ENCODE data around the gene SF1. TPM values are rescaled to one million over a fixed set of nuclear protein-coding genes. Genes with fewer than 3 reads are reported as not detected.

Gene SF1
- total and polyA plus RNA-seq, 4 donors: 76.2 to 213 (median 147) TPM

DNA sequence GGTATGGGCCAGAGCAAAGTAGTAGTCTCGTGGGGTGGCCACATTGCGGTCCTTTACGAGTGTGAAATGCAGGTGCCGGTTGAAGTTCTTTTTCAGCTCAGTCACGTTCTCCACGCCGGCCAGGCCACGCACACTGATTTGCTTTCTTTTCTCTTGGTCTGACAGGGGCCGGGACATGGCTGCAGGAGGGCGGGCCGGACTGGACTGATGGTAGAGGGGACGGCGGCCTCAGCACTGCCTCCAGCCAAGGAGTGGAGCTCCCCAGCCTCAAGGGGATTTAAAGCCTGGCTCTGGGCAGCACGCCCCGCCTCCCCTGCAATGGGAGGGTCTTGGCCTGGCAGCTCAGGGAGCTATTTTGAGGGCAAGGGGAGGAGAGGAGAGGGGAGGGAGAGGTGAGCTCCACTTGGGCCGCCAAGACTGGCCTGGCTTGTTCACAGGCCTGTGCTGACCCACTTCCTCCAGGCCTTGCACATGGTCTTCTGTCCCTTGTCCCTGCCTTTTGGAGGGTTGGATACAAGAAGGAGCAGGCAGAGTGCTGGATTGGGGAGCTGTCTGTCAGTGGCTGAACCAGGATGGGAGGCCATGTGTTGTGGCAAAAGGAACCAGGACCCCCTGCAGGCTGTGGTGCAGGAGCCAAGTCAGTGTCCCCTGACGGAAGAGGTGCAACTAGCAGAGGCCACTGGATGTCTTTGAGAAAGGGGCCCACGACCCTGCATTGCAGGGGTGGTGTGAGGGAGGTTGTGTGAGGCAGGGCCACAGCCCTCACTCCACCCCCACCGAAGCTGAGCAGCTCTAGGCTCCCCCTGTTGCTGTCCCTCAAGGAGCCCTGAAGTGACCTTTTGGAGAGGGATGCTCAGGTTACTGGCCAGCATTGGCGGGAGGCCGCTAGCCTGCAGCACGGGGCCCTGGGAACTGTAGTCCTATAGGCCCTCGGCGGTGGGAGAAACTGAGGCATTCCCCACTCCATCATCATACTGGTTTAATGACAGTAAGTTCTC, 18.3 kb downstream of the SF1 start, which contains the start of gene PYGM:
Gene PYGM (minus strand): TSS at position 253 of the 998 bp plus-strand sequence. CDS start 76 bp downstream, at position 177.
- no peaks in the 10 kb centered on the region for H3K9me3 ChIP-seq (ENCODE audit: control insufficient read depth in 4 of 4, insufficient read depth in 3 of 4, low read length in 3 of 4)
- peak within 1 kb of the TSS; percentile 26 to 55 for H3K27ac ChIP-seq (ENCODE audit: low read depth in 1 of 2, low read length in 1 of 2)
- WGBS, 2 donors: 58 to 72% methylated on average over 23 to 24 of the region's 24 CpGs
- peak; percentile 36 for ATAC-seq (ENCODE audit: insufficient read depth, low FRiP score)
- H3K27me3 ChIP-seq (ENCODE audit: control insufficient read depth in 3 of 3, insufficient read depth in 3 of 3, low read length in 2 of 3): no peaks in the 10 kb centered on the region
- H3K36me3 ChIP-seq (ENCODE audit: control insufficient read depth in 4 of 4, insufficient read depth in 4 of 4, low read length in 4 of 4): peaks cover 12 to 27% (median 16%) of the 10 kb centered on the region in 4 donors
- H3K9ac ChIP-seq (ENCODE audit: insufficient read depth in 1 of 2, low read length in 2 of 2): no peak within 1 kb of the TSS
- TF ChIP-seq, protein P1, sequence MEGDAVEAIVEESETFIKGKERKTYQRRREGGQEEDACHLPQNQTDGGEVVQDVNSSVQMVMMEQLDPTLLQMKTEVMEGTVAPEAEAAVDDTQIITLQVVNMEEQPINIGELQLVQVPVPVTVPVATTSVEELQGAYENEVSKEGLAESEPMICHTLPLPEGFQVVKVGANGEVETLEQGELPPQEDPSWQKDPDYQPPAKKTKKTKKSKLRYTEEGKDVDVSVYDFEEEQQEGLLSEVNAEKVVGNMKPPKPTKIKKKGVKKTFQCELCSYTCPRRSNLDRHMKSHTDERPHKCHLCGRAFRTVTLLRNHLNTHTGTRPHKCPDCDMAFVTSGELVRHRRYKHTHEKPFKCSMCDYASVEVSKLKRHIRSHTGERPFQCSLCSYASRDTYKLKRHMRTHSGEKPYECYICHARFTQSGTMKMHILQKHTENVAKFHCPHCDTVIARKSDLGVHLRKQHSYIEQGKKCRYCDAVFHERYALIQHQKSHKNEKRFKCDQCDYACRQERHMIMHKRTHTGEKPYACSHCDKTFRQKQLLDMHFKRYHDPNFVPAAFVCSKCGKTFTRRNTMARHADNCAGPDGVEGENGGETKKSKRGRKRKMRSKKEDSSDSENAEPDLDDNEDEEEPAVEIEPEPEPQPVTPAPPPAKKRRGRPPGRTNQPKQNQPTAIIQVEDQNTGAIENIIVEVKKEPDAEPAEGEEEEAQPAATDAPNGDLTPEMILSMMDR (IDR thresholded peaks at IDR 0.05; ENCODE audit: control extremely low read depth, extremely low read depth): no peak
- no peak within 1 kb of the TSS for H3K4me3 ChIP-seq
- peaks cover 0 to 17% (median 8%) of the 10 kb centered on the region in 5 donors for H3K4me1 ChIP-seq (ENCODE audit: control insufficient read depth in 5 of 5, insufficient read depth in 5 of 5, low read length in 5 of 5)
- peak; percentile 79 to 88 (median 80) for DNase-seq

DNA sequence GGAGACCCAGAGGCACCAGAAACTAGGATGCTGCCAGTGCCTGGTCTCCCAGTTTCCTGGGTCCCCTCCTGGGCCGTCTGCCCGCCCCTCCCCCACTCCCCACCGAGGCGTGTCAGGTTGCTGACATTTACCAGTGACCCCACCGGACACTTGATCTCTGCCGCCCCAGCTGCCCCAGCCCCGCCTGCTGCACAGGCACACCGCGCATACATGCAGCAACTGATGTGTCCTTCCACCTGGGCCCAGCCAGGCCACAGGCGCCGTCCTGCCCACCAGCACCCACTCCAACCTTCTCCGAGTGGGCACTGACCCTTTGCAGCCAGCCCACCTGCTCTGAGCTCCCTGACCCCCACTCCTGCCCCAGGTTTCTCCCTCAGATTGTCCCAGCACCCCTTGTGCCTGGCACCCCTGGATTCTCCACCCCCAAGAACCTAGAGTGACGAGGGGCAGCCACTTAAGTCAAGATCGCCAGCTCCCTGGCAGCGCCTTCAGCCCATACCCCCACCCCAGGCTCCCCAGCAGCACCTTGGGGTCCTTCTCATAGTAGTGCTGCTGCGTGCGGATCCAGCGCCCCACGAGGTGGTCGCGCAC, 19.1 kb downstream of the SF1 start:
- Histone ChIP-seq H3K27me3 (ENCODE audit: control insufficient read depth in 3 of 3, insufficient read depth in 3 of 3, low read length in 2 of 3) (no peaks in the 10 kb centered on the region), H3K9me3 (ENCODE audit: control insufficient read depth in 4 of 4, insufficient read depth in 3 of 4, low read length in 3 of 4) (no peaks in the 10 kb centered on the region), H3K4me3 (no peak overlapping the region), H3K9ac (ENCODE audit: insufficient read depth in 1 of 2, low read length in 2 of 2) (no peak overlapping the region), H3K4me1 (ENCODE audit: control insufficient read depth in 5 of 5, insufficient read depth in 5 of 5, low read length in 5 of 5) (peaks cover 0 to 17% (median 8%) of the 10 kb centered on the region in 5 donors), H3K27ac (ENCODE audit: low read depth in 1 of 2, low read length in 1 of 2) (peak overlapping the region; percentile 26 to 55), H3K36me3 (ENCODE audit: control insufficient read depth in 4 of 4, insufficient read depth in 4 of 4, low read length in 4 of 4) (peaks cover 4 to 19% (median 13%) of the 10 kb centered on the region in 4 donors)
- ATAC-seq (ENCODE audit: insufficient read depth, low FRiP score) (no peak), DNase-seq (no peak)
- WGBS, 2 donors: 73 to 81% methylated on average over 21 of the region's 21 CpGs
- TF ChIP-seq, protein P1 (IDR thresholded peaks at IDR 0.05; ENCODE audit: control extremely low read depth, extremely low read depth): no peak

DNA sequence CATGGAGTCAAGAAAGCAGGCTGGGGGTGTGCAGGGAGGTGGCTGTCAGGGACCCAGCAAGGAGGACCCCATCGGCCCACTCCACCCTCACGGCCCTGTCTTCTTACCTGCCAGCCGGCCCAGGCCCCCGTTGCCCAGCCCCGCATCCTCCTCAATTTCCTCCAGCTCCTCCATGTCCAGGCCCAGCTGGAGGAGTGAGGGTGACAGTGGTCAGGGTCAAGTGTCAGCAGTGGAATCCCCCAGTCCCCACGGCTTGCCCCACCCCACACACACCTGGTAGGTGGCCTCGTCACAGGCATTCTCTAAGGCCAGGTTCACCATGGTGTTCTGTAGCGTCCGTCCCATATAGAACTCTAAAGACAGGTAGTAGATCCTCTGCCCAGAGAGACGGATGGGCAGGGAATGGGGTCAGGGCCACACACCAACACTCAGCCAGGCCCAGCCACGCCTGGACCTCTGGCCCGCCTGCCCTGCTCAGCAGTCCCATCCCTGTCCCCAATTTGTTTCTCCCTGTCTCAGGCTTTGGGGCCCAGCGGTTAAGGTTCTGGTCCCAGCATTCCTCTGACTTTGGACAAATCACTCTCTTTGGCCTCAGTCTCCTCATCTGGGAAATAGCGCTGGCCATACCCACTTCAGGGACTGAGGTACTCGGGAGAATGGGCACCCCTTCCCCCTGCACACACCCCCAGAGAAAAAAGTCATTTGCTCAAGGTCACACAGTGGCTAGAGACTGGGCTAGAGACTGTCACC, 19.8 kb downstream of the SF1 start:
- Histone ChIP-seq H3K27ac (ENCODE audit: low read depth in 1 of 2, low read length in 1 of 2) (no peak overlapping the region), H3K9ac (ENCODE audit: insufficient read depth in 1 of 2, low read length in 2 of 2) (no peak overlapping the region), H3K36me3 (ENCODE audit: control insufficient read depth in 4 of 4, insufficient read depth in 4 of 4, low read length in 4 of 4) (peaks cover 0 to 12% (median 7%) of the 10 kb centered on the region in 4 donors), H3K27me3 (ENCODE audit: control insufficient read depth in 3 of 3, insufficient read depth in 3 of 3, low read length in 2 of 3) (no peaks in the 10 kb centered on the region), H3K4me3 (no peak overlapping the region), H3K9me3 (ENCODE audit: control insufficient read depth in 4 of 4, insufficient read depth in 3 of 4, low read length in 3 of 4) (no peaks in the 10 kb centered on the region), H3K4me1 (ENCODE audit: control insufficient read depth in 5 of 5, insufficient read depth in 5 of 5, low read length in 5 of 5) (peaks cover 0 to 17% (median 8%) of the 10 kb centered on the region in 5 donors)
- ATAC-seq (ENCODE audit: insufficient read depth, low FRiP score): no peak
- DNase-seq: no peak
- WGBS, 2 donors: 90 to 92% methylated on average over 15 of the region's 15 CpGs
- TF ChIP-seq, protein P1 (IDR thresholded peaks at IDR 0.05; ENCODE audit: control extremely low read depth, extremely low read depth): no peak
